Measurements from ENCODE around the gene BICDL2. TPM values are rescaled to one million over a fixed set of nuclear protein-coding genes. Genes with fewer than 3 reads are reported as not detected.

BICDL2 gene
- total RNA-seq, 1 donor from 2014 or later: 16.3 TPM

GRCh38 chr16:3023415-3023668 is 13.4 kb downstream of the BICDL2 start:
- H3K27me3 ChIP-seq: peaks cover 2% of the 10 kb centered on the region
- peak overlapping the region; percentile 68 for H3K4me3 ChIP-seq
- ATAC-seq (no peak), DNase-seq (no peak)
- H3K9me3 ChIP-seq: no peaks in the 10 kb centered on the region
- peaks cover 14% of the 10 kb centered on the region for H3K36me3 ChIP-seq
- H3K4me1 ChIP-seq: peaks cover 44% of the 10 kb centered on the region
- H3K27ac ChIP-seq: peak overlapping the region; percentile 91
- no peak for TF ChIP-seq CTCF (IDR thresholded peaks at IDR 0.05)
- intact Hi-C loops (cut with DNase I): no loop called here

GRCh38 chr16:3022684-3023414 is 13.9 kb downstream of the BICDL2 start:
- peaks cover 49% of the 10 kb centered on the region for H3K4me1 ChIP-seq
- no peak for ATAC-seq

GRCh38 chr16:3022208-3022683 is 14.5 kb downstream of the BICDL2 start:
- ATAC-seq: peak; percentile 45
- peak overlapping the region; percentile 91 for H3K27ac ChIP-seq

More at GRCh38 chr16:3022684-3023414, 13.9 kb downstream of the BICDL2 start:
- Histone ChIP-seq H3K36me3 (peaks cover 14% of the 10 kb centered on the region), H3K27me3 (peaks cover 7% of the 10 kb centered on the region), H3K9me3 (no peaks in the 10 kb centered on the region), H3K4me3 (peak overlapping the region; percentile 68), H3K27ac (peak overlapping the region; percentile 91)
- intact Hi-C loops (cut with DNase I): no loop called here
- TF ChIP-seq CTCF (IDR thresholded peaks at IDR 0.05): no peak
- DNase-seq: no peak

GRCh38 chr16:3021449-3022207 is 15.1 kb downstream of the BICDL2 start:
- peak; percentile 32 for TF ChIP-seq CTCF (IDR thresholded peaks at IDR 0.05)
- peak overlapping the region; percentile 68 for H3K4me3 ChIP-seq
- peaks cover 12% of the 10 kb centered on the region for H3K27me3 ChIP-seq
- intact Hi-C loops (cut with DNase I): no loop called here
- peak overlapping the region; percentile 91 for H3K27ac ChIP-seq
- H3K4me1 ChIP-seq: peaks cover 49% of the 10 kb centered on the region
- no peaks in the 10 kb centered on the region for H3K9me3 ChIP-seq
- ATAC-seq (peak; percentile 59), DNase-seq (peak; percentile 93)
- peaks cover 7% of the 10 kb centered on the region for H3K36me3 ChIP-seq

More at GRCh38 chr16:3022208-3022683, 14.5 kb downstream of the BICDL2 start:
- peaks cover 13% of the 10 kb centered on the region for H3K36me3 ChIP-seq
- peak overlapping the region; percentile 68 for H3K4me3 ChIP-seq
- no peaks in the 10 kb centered on the region for H3K9me3 ChIP-seq
- intact Hi-C loops (cut with DNase I): no loop called here
- DNase-seq: peak; percentile 94
- H3K27me3 ChIP-seq: peaks cover 11% of the 10 kb centered on the region
- H3K4me1 ChIP-seq: peaks cover 49% of the 10 kb centered on the region
- no peak for TF ChIP-seq CTCF (IDR thresholded peaks at IDR 0.05)

GRCh38 chr16:3020604-3021448 is 15.9 kb downstream of the BICDL2 start:
- H3K4me1 ChIP-seq: peaks cover 49% of the 10 kb centered on the region
- H3K27me3 ChIP-seq: peaks cover 12% of the 10 kb centered on the region
- H3K36me3 ChIP-seq: no peaks in the 10 kb centered on the region
- intact Hi-C loops (cut with DNase I): no loop called here
- no peak for TF ChIP-seq CTCF (IDR thresholded peaks at IDR 0.05)
- peak; percentile 94 for DNase-seq
- H3K4me3 ChIP-seq: peak overlapping the region; percentile 68
- H3K9me3 ChIP-seq: no peaks in the 10 kb centered on the region
- ATAC-seq: peak; percentile 64
- peak overlapping the region; percentile 91 for H3K27ac ChIP-seq
